Keratinocyte (primary cell): ENCODE data around the gene SMYD1. TPM values are rescaled to one million over a fixed set of nuclear protein-coding genes. Genes with fewer than 3 reads are reported as not detected.

Source experiments
- DNase-seq: peaks from one replicate; pipeline ENCODE4 v3.0.0-alpha.2; 2011; ENCODE audit warnings: low read depth, missing footprints, low spot score
- FAIRE-seq: peaks from 2 replicates; lab custom pipeline; 2011; peaks lifted over from hg19 to GRCh38; lab: Jason Lieb, UNC
- H2AFZ ChIP-seq: 2 replicates; pipeline ENCODE4 v1.6.0; 2012; ENCODE audit warnings: low read length, control low read depth, inconsistent platforms; ENCODE audit not compliant: control insufficient read depth
- H3K27ac ChIP-seq: 2 replicates; pipeline ENCODE4 v1.5.1; 2011; ENCODE audit warnings: low read length; ENCODE audit not compliant: control insufficient read depth, insufficient read depth
- H3K27me3 ChIP-seq: 3 replicates; pipeline ENCODE4 v1.6.0; 2011; ENCODE audit warnings: low read length; ENCODE audit not compliant: control insufficient read depth, insufficient read depth; ENCODE audit errors: extremely low read depth
- H3K36me3 ChIP-seq, 2 experiments: 2 replicates in 1 of 2; 3 replicates in 1 of 2; pipeline ENCODE4 v1.5.1; 2011; ENCODE audit warnings: low read length in 2 of 2, mild to moderate bottlenecking in 1 of 2; ENCODE audit not compliant: control insufficient read depth in 2 of 2, insufficient read depth in 2 of 2; ENCODE audit errors: extremely low read depth in 1 of 2
- H3K4me1 ChIP-seq: 3 replicates; pipeline ENCODE4 v1.5.1; 2011; ENCODE audit warnings: low read length; ENCODE audit not compliant: control insufficient read depth, insufficient read depth; ENCODE audit errors: extremely low read depth
- H3K4me2 ChIP-seq: 3 replicates; pipeline ENCODE4 v1.6.0; 2011; ENCODE audit warnings: low read depth, low read length; ENCODE audit not compliant: control insufficient read depth, insufficient read depth; ENCODE audit errors: extremely low read depth
- H3K4me3 ChIP-seq, 3 experiments: fragments of 200-600 bp in 1 of 3; sonication (generic) in 1 of 3; 2 replicates in 2 of 3; 3 replicates in 1 of 3; pipeline ENCODE4 v1.5.1; 2011 to 2016; ENCODE audit warnings: low read length in 3 of 3, mild to moderate bottlenecking in 3 of 3, control low read depth in 2 of 3, inconsistent platforms in 1 of 3, low read depth in 1 of 3, mixed read lengths in 1 of 3, mixed run types in 1 of 3, moderate library complexity in 1 of 3; ENCODE audit not compliant: control insufficient read depth in 2 of 3, insufficient read depth in 2 of 3; ENCODE audit errors: extremely low read depth in 1 of 3
- H3K79me2 ChIP-seq: 2 replicates; pipeline ENCODE4 v1.6.0; 2012; ENCODE audit warnings: low read length; ENCODE audit not compliant: control insufficient read depth, insufficient read depth
- H3K9ac ChIP-seq: 3 replicates; pipeline ENCODE4 v1.6.0; 2011; ENCODE audit warnings: low read length; ENCODE audit not compliant: control insufficient read depth, insufficient read depth; ENCODE audit errors: extremely low read depth
- H3K9me1 ChIP-seq: 3 replicates; pipeline ENCODE4 v1.6.0; 2011; ENCODE audit warnings: low read length; ENCODE audit not compliant: control insufficient read depth, insufficient read depth; ENCODE audit errors: extremely low read depth
- H3K9me3 ChIP-seq: 2 replicates; pipeline ENCODE4 v1.5.1; 2012; ENCODE audit warnings: low read depth, low read length; ENCODE audit not compliant: control insufficient read depth
- H4K20me1 ChIP-seq: 3 replicates; pipeline ENCODE4 v1.6.0; 2011; ENCODE audit warnings: low read length; ENCODE audit not compliant: control insufficient read depth, insufficient read depth; ENCODE audit errors: extremely low read depth
- CTCF ChIP-seq, 3 experiments: IDR thresholded peaks in 1 of 3; conservative IDR thresholded peaks in 1 of 3; optimal IDR thresholded peaks in 1 of 3; 2 replicates in 2 of 3; 3 replicates in 1 of 3; pipeline versions ENCODE3 to v1.5.1; 2011; ENCODE audit warnings: low read length in 3 of 3, mild to moderate bottlenecking in 3 of 3, moderate library complexity in 2 of 3, control low read depth in 1 of 3, inconsistent platforms in 1 of 3; ENCODE audit not compliant: insufficient read depth in 2 of 3; ENCODE audit errors: extremely low read depth in 1 of 3
- EZH2 ChIP-seq: IDR thresholded peaks from one replicate; pipeline ENCODE4 v1.6.1; 2012; ENCODE audit warnings: inconsistent platforms, mild to moderate bottlenecking, low read length, moderate library complexity
- dilution Hi-C: fragments of 300-500 bp; cut with MboI; formaldehyde crosslinking; loops from one replicate; pipeline ENCODE4 v1.7.0; 2020; ENCODE audit warnings: low sequenced_read_pairs; ENCODE audit not compliant: extremely low pct_ligation_motif_present
- polyA plus RNA-seq, 5 experiments: library from polyadenylated mRNA; depleted of rRNA in 3 of 5; stranded (reverse) in 3 of 5; stranded (forward) in 1 of 5; unstranded in 1 of 5; fragments of >200 nt; gene quantifications; 1 replicate in 1 of 5; 2 replicates in 3 of 5; 3 replicates in 1 of 5; pipeline versions ENCODE4 v1.2.1 to v1.2.3, GENCODE V29; 2011 to 2012; ENCODE audit warnings: missing spikeins in 2 of 5, low read depth in 1 of 5, low replicate concordance in 1 of 5

Gene SMYD1
- polyA plus RNA-seq, 1 donor (not counting 4 experiments of a cell fraction or from before 2014, with no cell fraction given): not detected

GRCh38 chr2:88048541-88048940 is 19.1 kb upstream of the SMYD1 start:
- Histone ChIP-seq H4K20me1 (no peaks in the 10 kb centered on the region), H3K4me1 (peaks cover 6% of the 10 kb centered on the region), H3K9me3 (no peaks in the 10 kb centered on the region), H3K36me3 (peaks cover 0 to 1% of the 10 kb centered on the region in 2 experiments), H2AFZ (no peak overlapping the region), H3K4me2 (no peak overlapping the region), H3K4me3 (no peak overlapping the region), H3K27me3 (no peaks in the 10 kb centered on the region), H3K9me1 (peaks cover 2% of the 10 kb centered on the region), H3K9ac (no peak overlapping the region), H3K79me2 (peaks cover 6% of the 10 kb centered on the region), H3K27ac (no peak overlapping the region)
- FAIRE-seq (no peak), DNase-seq (no peak)
- TF ChIP-seq EZH2 (no peak), CTCF (optimal IDR thresholded peaks at IDR 0.05 in 1 of 3, IDR thresholded peaks at IDR 0.05 in 1 of 3, conservative IDR thresholded peaks at IDR 0.05 in 1 of 3; ENCODE audit: extremely low read depth in 1 of 3, insufficient read depth in 2 of 3, low read length in 3 of 3) (no peak)
- dilution Hi-C loops: no loop called here

GRCh38 chr2:88049622-88050021 is 18.0 kb upstream of the SMYD1 start:
- Histone ChIP-seq H3K36me3 (peaks cover 0 to 1% of the 10 kb centered on the region in 2 experiments), H4K20me1 (no peaks in the 10 kb centered on the region), H2AFZ (no peak overlapping the region), H3K79me2 (peaks cover 15% of the 10 kb centered on the region), H3K4me2 (no peak overlapping the region), H3K4me1 (peaks cover 9% of the 10 kb centered on the region), H3K9me3 (no peaks in the 10 kb centered on the region), H3K27ac (no peak overlapping the region), H3K4me3 (no peak overlapping the region), H3K27me3 (no peaks in the 10 kb centered on the region), H3K9me1 (peaks cover 2% of the 10 kb centered on the region), H3K9ac (no peak overlapping the region)
- dilution Hi-C loops: no loop called here
- no peak for FAIRE-seq
- TF ChIP-seq EZH2 (no peak), CTCF (optimal IDR thresholded peaks at IDR 0.05 in 1 of 3, IDR thresholded peaks at IDR 0.05 in 1 of 3, conservative IDR thresholded peaks at IDR 0.05 in 1 of 3; ENCODE audit: extremely low read depth in 1 of 3, insufficient read depth in 2 of 3, low read length in 3 of 3) (no peak)
- no peak for DNase-seq
